Choroid plexus epithelial cell (primary cell): Measurements from ENCODE around the gene PSMB7.

Source experiments
- DNase-seq: peaks from one replicate; pipeline ENCODE4 v3.0.0-alpha.2; 2010; ENCODE audit warnings: low read depth
- H3K4me3 ChIP-seq: 2 replicates; pipeline ENCODE4 v1.5.1; 2011; ENCODE audit warnings: low read depth, mild to moderate bottlenecking, control low read depth, low read length, moderate library complexity
- CTCF ChIP-seq: conservative IDR thresholded peaks from 2 replicates; pipeline ENCODE4 v1.5.1; 2011; ENCODE audit warnings: low read depth, mild to moderate bottlenecking, control low read depth, inconsistent platforms, low read length, moderate library complexity

PSMB7 gene

GRCh38 chr9:124308606-124309491 lies 106.4 kb downstream of the PSMB7 start:
- no peak overlapping the region for H3K4me3 ChIP-seq
- no peak for TF ChIP-seq CTCF
- no peak for DNase-seq

GRCh38 chr9:124307379-124308030 lies 107.7 kb downstream of the PSMB7 start:
- H3K4me3 ChIP-seq: no peak overlapping the region
- no peak for DNase-seq
- no peak for TF ChIP-seq CTCF

GRCh38 chr9:124306098-124306735 lies 109.0 kb downstream of the PSMB7 start:
- DNase-seq: peak; percentile 92
- TF ChIP-seq CTCF: no peak
- no peak overlapping the region for H3K4me3 ChIP-seq

DNA sequence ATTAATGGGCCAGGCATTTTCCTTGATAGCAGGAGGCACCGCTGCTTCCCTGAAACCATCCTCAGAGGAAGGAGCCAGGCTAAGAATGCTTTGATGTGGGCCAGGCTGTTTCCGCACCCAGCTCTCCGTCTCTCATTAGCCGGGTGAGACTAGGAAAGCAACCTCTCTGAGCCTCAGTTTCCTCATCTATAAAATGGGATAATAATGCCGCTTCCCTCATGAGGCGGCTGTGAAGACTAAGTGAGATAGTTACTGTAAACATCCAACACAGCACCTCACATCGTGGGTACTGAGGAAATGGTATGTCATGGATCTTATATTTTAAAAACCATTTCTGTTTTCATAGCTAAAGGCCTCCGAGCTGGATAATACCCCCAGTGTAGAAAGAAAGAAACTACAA lies 111.0 kb downstream of the PSMB7 start:
- H3K4me3 ChIP-seq: no peak overlapping the region
- TF ChIP-seq CTCF: no peak
- DNase-seq: no peak

DNA sequence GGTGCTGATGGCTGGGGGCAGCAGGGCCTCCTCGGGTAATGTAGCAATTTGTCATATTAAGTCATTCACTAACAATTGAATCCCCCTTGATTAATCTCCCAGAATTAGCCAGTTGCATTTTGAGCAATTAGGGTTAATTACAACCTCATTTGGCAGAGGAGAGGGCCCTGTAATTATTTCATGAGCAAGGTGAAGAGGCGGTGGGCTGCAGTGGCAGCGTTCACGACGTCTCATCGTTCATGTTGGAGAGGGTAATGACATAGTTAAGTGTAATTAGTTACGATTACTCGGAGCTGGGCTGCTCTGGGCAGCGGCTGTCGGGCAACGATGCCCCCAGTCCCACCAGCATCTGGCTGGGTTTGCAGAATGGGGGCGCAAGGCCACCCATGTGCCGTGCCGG lies 111.5 kb downstream of the PSMB7 start:
- H3K4me3 ChIP-seq: no peak overlapping the region
- DNase-seq: no peak
- no peak for TF ChIP-seq CTCF
